ENCODE data around the gene IL4R.

DNA sequence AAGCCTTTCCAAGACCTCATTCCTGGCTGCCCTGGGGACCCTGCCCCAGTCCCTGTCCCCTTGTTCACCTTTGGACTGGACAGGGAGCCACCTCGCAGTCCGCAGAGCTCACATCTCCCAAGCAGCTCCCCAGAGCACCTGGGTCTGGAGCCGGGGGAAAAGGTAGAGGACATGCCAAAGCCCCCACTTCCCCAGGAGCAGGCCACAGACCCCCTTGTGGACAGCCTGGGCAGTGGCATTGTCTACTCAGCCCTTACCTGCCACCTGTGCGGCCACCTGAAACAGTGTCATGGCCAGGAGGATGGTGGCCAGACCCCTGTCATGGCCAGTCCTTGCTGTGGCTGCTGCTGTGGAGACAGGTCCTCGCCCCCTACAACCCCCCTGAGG, 49.5 kb downstream of the IL4R start:
- no peak for TF ChIP-seq POLR2A (IDR thresholded peaks at IDR 0.05)
- TF ChIP-seq, protein P1, sequence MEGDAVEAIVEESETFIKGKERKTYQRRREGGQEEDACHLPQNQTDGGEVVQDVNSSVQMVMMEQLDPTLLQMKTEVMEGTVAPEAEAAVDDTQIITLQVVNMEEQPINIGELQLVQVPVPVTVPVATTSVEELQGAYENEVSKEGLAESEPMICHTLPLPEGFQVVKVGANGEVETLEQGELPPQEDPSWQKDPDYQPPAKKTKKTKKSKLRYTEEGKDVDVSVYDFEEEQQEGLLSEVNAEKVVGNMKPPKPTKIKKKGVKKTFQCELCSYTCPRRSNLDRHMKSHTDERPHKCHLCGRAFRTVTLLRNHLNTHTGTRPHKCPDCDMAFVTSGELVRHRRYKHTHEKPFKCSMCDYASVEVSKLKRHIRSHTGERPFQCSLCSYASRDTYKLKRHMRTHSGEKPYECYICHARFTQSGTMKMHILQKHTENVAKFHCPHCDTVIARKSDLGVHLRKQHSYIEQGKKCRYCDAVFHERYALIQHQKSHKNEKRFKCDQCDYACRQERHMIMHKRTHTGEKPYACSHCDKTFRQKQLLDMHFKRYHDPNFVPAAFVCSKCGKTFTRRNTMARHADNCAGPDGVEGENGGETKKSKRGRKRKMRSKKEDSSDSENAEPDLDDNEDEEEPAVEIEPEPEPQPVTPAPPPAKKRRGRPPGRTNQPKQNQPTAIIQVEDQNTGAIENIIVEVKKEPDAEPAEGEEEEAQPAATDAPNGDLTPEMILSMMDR (IDR thresholded peaks at IDR 0.05) = no peak

Data from Peyer's patch (tissue), 4 donors.